HepG2 (cell line): ENCODE measurements around the gene KRTAP10-9. TPM values are rescaled to one million over a fixed set of nuclear protein-coding genes. Genes with fewer than 3 reads are reported as not detected.

ENCODE experiments used
- ATAC-seq: fragments of 200-7000 bp; cut with Tn5 transposase; 3 replicates; pipeline ENCODE4 v1.9.1; 2020; ENCODE audit warnings: mild to moderate bottlenecking, moderate library complexity
- BruUV-seq: library from RNA; stranded (reverse); fragments of 400-500 nt; replicated peaks from 2 replicates; lab custom pipeline; 2021; lab: Mats Ljungman, UMichigan
- CTCF ChIA-PET: fragments of 300-600 bp; formaldehyde crosslinking; extraction: SDS; loops from one replicate; lab custom pipeline; 2021; ENCODE audit warnings: low total read pairs, inconsistent platforms, low intra/inter-chr PET ratio; lab: Yijun Ruan, JAX
- POLR2A ChIA-PET: fragments of 350-600 bp; sonication (Branson Sonifier 250); formaldehyde crosslinking; loops from one replicate; lab custom pipeline; 2020; ENCODE audit warnings: antibody characterized with exemption, inconsistent platforms; lab: Yijun Ruan, JAX
- DNase-seq: peaks from one replicate; pipeline ENCODE4 v3.0.0-alpha.2; 2015; ENCODE audit warnings: low spot score
- FAIRE-seq: peaks from 3 replicates; lab custom pipeline; 2011; peaks lifted over from hg19 to GRCh38; lab: Jason Lieb, UNC
- H2AFZ ChIP-seq: one replicate; pipeline ENCODE4 v1.6.1; 2011; ENCODE audit warnings: low read length, inconsistent platforms
- H3K27ac ChIP-seq: fragments of 300-600 bp; 3 replicates; pipeline ENCODE4 v1.8.0; 2011; ENCODE audit warnings: mixed run types, mild to moderate bottlenecking, mixed read lengths, low read length, inconsistent platforms; ENCODE audit not compliant: insufficient read depth; ENCODE audit errors: extremely low read length
- H3K27me3 ChIP-seq, 2 experiments: fragments of 200-600 bp in 1 of 2; 2 replicates in 1 of 2; 3 replicates in 1 of 2; pipeline versions ENCODE4 v1.6.0 to v1.8.0; 2011; ENCODE audit warnings: low read length in 2 of 2, mild to moderate bottlenecking in 2 of 2, moderate library complexity in 2 of 2, inconsistent platforms in 1 of 2; ENCODE audit not compliant: insufficient read depth in 2 of 2, control insufficient read depth in 1 of 2
- H3K36me3 ChIP-seq, 2 experiments: fragments of 200-600 bp in 1 of 2; replicated peaks in 1 of 2; 2 replicates in 1 of 2; 3 replicates in 1 of 2; pipeline versions ENCODE4 v1.5.1 to v1.8.0; 2011; ENCODE audit warnings: low read length in 2 of 2, inconsistent platforms in 1 of 2; ENCODE audit not compliant: insufficient read depth in 2 of 2, control insufficient read depth in 1 of 2
- H3K4me1 ChIP-seq: 2 replicates; pipeline ENCODE4 v1.5.1; 2012; ENCODE audit warnings: low read length, inconsistent platforms; ENCODE audit not compliant: insufficient read depth
- H3K4me2 ChIP-seq: 2 replicates; pipeline ENCODE4 v1.6.0; 2011; ENCODE audit warnings: low read depth, low read length, inconsistent platforms
- H3K4me3 ChIP-seq, 3 experiments: fragments of 200-600 bp in 1 of 3; sonication (generic), shearing (Covaris generic) in 1 of 3; replicated peaks in 1 of 3; 2 replicates each; pipeline ENCODE4 v1.5.1; 2011 to 2016; ENCODE audit warnings: low read length in 3 of 3, inconsistent platforms in 2 of 3, low read depth in 2 of 3, mild to moderate bottlenecking in 2 of 3, control low read depth in 1 of 3, mixed read lengths in 1 of 3; ENCODE audit not compliant: insufficient read depth in 1 of 3
- H3K79me2 ChIP-seq: one replicate; pipeline ENCODE4 v1.6.1; 2011; ENCODE audit warnings: low read length, inconsistent platforms; ENCODE audit not compliant: insufficient read depth
- H3K9ac ChIP-seq: 2 replicates; pipeline ENCODE4 v1.6.0; 2011; ENCODE audit warnings: mild to moderate bottlenecking, low read depth, low read length, inconsistent platforms; ENCODE audit not compliant: insufficient read depth
- H3K9me3 ChIP-seq: 2 replicates; pipeline ENCODE4 v1.5.1; 2012; ENCODE audit warnings: mild to moderate bottlenecking, low read length
- H4K20me1 ChIP-seq: 2 replicates; pipeline ENCODE4 v1.6.0; 2011; ENCODE audit warnings: inconsistent platforms, mild to moderate bottlenecking, low read length, moderate library complexity; ENCODE audit not compliant: insufficient read depth
- BORCS8-MEF2B ChIP-seq: sonication (generic); formaldehyde crosslinking; IDR thresholded peaks from 2 replicates; pipeline ENCODE4 v1.8.0; 2022; ENCODE audit warnings: mild to moderate bottlenecking, missing genetic modification reagents
- CBX1 ChIP-seq: IDR thresholded peaks from one replicate; pipeline ENCODE4 v1.6.1; 2016; ENCODE audit warnings: antibody characterized with exemption, low read depth
- CEBPB ChIP-seq: IDR thresholded peaks from 2 replicates; pipeline ENCODE4 v1.6.1; 2011; ENCODE audit warnings: low read depth, low read length, improper control_type of control experiment, borderline replicate concordance
- CREB1 ChIP-seq, 2 experiments: fragments of 450-650 bp in 1 of 2; IDR thresholded peaks; 2 replicates each; pipeline ENCODE4 v1.6.1; 2016 to 2017; ENCODE audit warnings: control low read depth in 1 of 2, mild to moderate bottlenecking in 1 of 2, missing compliant biosample characterization in 1 of 2, missing genetic modification characterization in 1 of 2
- HES4 ChIP-seq: sonication (generic); formaldehyde crosslinking; IDR thresholded peaks from 2 replicates; pipeline ENCODE4 v1.9.0; 2021; ENCODE audit warnings: mild to moderate bottlenecking, missing genetic modification reagents, borderline replicate concordance
- MNT ChIP-seq: fragments of 450-650 bp; IDR thresholded peaks from 2 replicates; pipeline ENCODE4 v1.6.1; 2016
- SETDB1 ChIP-seq: sonication (generic); formaldehyde crosslinking; IDR thresholded peaks from 2 replicates; pipeline ENCODE4 v1.5.1; 2020; ENCODE audit warnings: missing genetic modification reagents, mild to moderate bottlenecking, borderline replicate concordance
- SP4 ChIP-seq: sonication (generic); formaldehyde crosslinking; IDR thresholded peaks from 2 replicates; pipeline ENCODE4 v1.8.1; 2023; ENCODE audit warnings: mild to moderate bottlenecking, missing genetic modification reagents
- USF2 ChIP-seq, 2 experiments: sonication (generic) in 1 of 2; formaldehyde crosslinking in 1 of 2; IDR thresholded peaks; 2 replicates each; pipeline versions ENCODE4 v1.5.1 to v1.6.1; 2011 to 2020; ENCODE audit warnings: borderline replicate concordance in 1 of 2, low read depth in 1 of 2, low read length in 1 of 2, mild to moderate bottlenecking in 1 of 2, missing genetic modification reagents in 1 of 2, moderate library complexity in 1 of 2
- ZBTB33 ChIP-seq: sonication (generic); formaldehyde crosslinking; IDR thresholded peaks from 2 replicates; pipeline ENCODE4 v1.4.0; 2020; ENCODE audit warnings: missing genetic modification reagents
- ZNF614 ChIP-seq: IDR thresholded peaks from 2 replicates; pipeline ENCODE4 v1.6.1; 2018; ENCODE audit warnings: missing biosample characterization, missing genetic modification reagents, inconsistent platforms, borderline replicate concordance
- WGBS: methylation state at CpG from one replicate; pipeline ENCODE4 v1.1.6; 2017; ENCODE audit warnings: low lambda C conversion rate; 5-methylcytosine and 5-hydroxymethylcytosine counted together
- in situ Hi-C: cut with HindIII; loops from 2 replicates; pipeline ENCODE4 v1.10.0; 2017; ENCODE audit warnings: low pct_unique_long_range_greater_than_20kb; ENCODE audit not compliant: extremely low pct_ligation_motif_present
- intact Hi-C: fragments of 100-400 bp; cut with micrococcal nuclease; formaldehyde crosslinking; loops from one replicate; pipeline ENCODE4 v1.10.0; 2022; ENCODE audit not compliant: unreplicated experiment
- polyA plus RNA-seq, 8 experiments: library from polyadenylated mRNA; depleted of rRNA in 3 of 8; stranded (reverse) in 7 of 8; unstranded in 1 of 8; fragments of >200 nt; fragmentation: Illumina TruSeq in 4 of 8; extraction: Trizol in 4 of 8; gene quantifications; 2 replicates each; pipeline versions ENCODE4 v1.2.1 to v1.2.3, GENCODE V29; 2011 to 2016; ENCODE audit warnings: low read depth in 4 of 8, missing spikeins in 1 of 8, mixed read lengths in 1 of 8; ENCODE audit not compliant: insufficient read depth in 1 of 8
- total RNA-seq, 5 experiments: library from RNA; depleted of rRNA; stranded (reverse); fragments of >200 nt; fragmentation: Illumina TruSeq; extraction: Trizol; gene quantifications; 2 replicates each; pipeline ENCODE4 v1.2.3, GENCODE V29; 2016; ENCODE audit warnings: low read depth in 1 of 5

KRTAP10-9 gene
- total and polyA plus RNA-seq, 2 of the 13 experiments (the other 11 are each of a cell fraction or from before 2014, with no cell fraction given), result not detected

- Histone ChIP-seq H3K9ac (no peak overlapping the region), H2AFZ (no peak overlapping the region), H3K36me3 (no peaks in the 10 kb centered on the region), H3K79me2 (no peaks in the 10 kb centered on the region), H3K4me1 (no peaks in the 10 kb centered on the region), H3K27ac (no peak overlapping the region), H3K9me3 (peaks cover under 1% of the 10 kb centered on the region), H4K20me1 (no peaks in the 10 kb centered on the region), H3K4me3 (no peak overlapping the region), H3K4me2 (no peak overlapping the region), H3K27me3 (peaks cover 5 to 40% of the 10 kb centered on the region in 2 experiments; a peak in 4 of 5 replicates)
- TF ChIP-seq ZNF614, result no peak
- no peak for TF ChIP-seq CBX1
- TF ChIP-seq SETDB1 (CRISPR knock-in tag), result no peak
- TF ChIP-seq BORCS8-MEF2B (CRISPR knock-in tag), result no peak
- peak; percentile 57 for TF ChIP-seq USF2 (IDR thresholded peaks at IDR 0.05; ENCODE audit: low read depth, low read length)
- TF ChIP-seq USF2 (CRISPR knock-in tag; IDR thresholded peaks at IDR 0.05; ENCODE audit: borderline replicate concordance), result peak; percentile 63; the same call in 1 of the 2 replicates
- peak; percentile 68 for TF ChIP-seq MNT
- TF ChIP-seq HES4, result 0 out of 2 replicates have a peak, but pooled peaks have one; percentile 29
- TF ChIP-seq CREB1 (IDR thresholded peaks at IDR 0.05), result peak; percentile 39; the same call in 1 of the 2 replicates
- no peak for TF ChIP-seq CREB1 (CRISPR knock-in tag; IDR thresholded peaks at IDR 0.05)
- peak; percentile 39; the same call in 1 of the 2 replicates for TF ChIP-seq CEBPB
- no peak for TF ChIP-seq SP4 (CRISPR knock-in tag)
- TF ChIP-seq ZBTB33 (CRISPR knock-in tag), result no peak
- no TSS peak for BruUV-seq
- no peak for FAIRE-seq
- POLR2A ChIA-PET, result no interaction called here
- intact Hi-C loops, result no loop called here
- in situ Hi-C loops, result no loop called here
- no peak for ATAC-seq
- WGBS, result 54% methylated on average over 14 of the region's 20 CpGs
- DNase-seq, result no peak
- CTCF ChIA-PET, result no interaction called here
Observed at GRCh38 chr21:44650265-44650972, 23.5 kb downstream of the KRTAP10-9 start.
